Ovary (tissue), 9 donors: ENCODE data around the gene GPR3. TPM values are rescaled to one million over a fixed set of nuclear protein-coding genes. Genes with fewer than 3 reads are reported as not detected.

ENCODE experiments used
- DNase-seq, 5 donors: peaks; one replicate each; pipeline ENCODE4 v3.0.0-alpha.2; 2019 to 2020
- H3K27ac ChIP-seq, 2 donors: fragments of 200-600 bp; one replicate each; pipeline versions ENCODE4 v1.5.1 to v1.8.0; 2019 to 2022
- H3K27me3 ChIP-seq: fragments of 200-600 bp; one replicate; pipeline ENCODE4 v1.8.0; 2022
- H3K36me3 ChIP-seq: fragments of 200-600 bp; sonication (generic); one replicate; pipeline ENCODE4 v1.5.1; 2019
- H3K4me1 ChIP-seq: one replicate; pipeline ENCODE4 v1.8.1; 2013; ENCODE audit warnings: mild to moderate bottlenecking, moderate library complexity; ENCODE audit not compliant: insufficient read depth
- H3K4me3 ChIP-seq: fragments of 200-600 bp; sonication (generic); one replicate; pipeline ENCODE4 v1.5.1; 2017
- H3K9me3 ChIP-seq, 2 donors: fragments of 200-600 bp in 1 of 2; sonication (generic) in 1 of 2; one replicate each; pipeline versions ENCODE4 v1.5.1 to v1.8.1; 2013 to 2019; ENCODE audit warnings: mild to moderate bottlenecking in 1 of 2, moderate library complexity in 1 of 2
- CTCF ChIP-seq, 3 donors: fragments of 450-650 bp in 2 of 3; fragments of 200-600 bp in 1 of 3; IDR thresholded peaks; one replicate each; pipeline versions ENCODE4 v1.5.1 to v1.8.0; 2016 to 2022; ENCODE audit warnings: antibody characterized with exemption in 3 of 3, mild to moderate bottlenecking in 1 of 3
- EP300 ChIP-seq: sonication (generic); formaldehyde crosslinking; IDR thresholded peaks from one replicate; pipeline ENCODE4 v1.6.1; 2017; ENCODE audit warnings: antibody characterized with exemption
- POLR2A ChIP-seq: fragments of 450-650 bp; IDR thresholded peaks from one replicate; pipeline ENCODE4 v1.6.1; 2017; ENCODE audit warnings: antibody characterized with exemption, mild to moderate bottlenecking, moderate library complexity
- WGBS, 3 donors: extraction: QIAGEN DNeasy Blood & Tissue Kit in 1 of 3; methylation state at CpG; one replicate each; pipeline versions ENCODE4 v1.1.5 to v1.1.7; 2013 to 2017; 5-methylcytosine and 5-hydroxymethylcytosine counted together
- intact Hi-C, 4 donors: fragments of 100-400 bp; cut with DNase I; formaldehyde crosslinking; loops; one replicate each; pipeline versions ENCODE4 v1.11.0 to v1.15.1; 2022 to 2023
- polyA plus RNA-seq, 2 donors: library from polyadenylated mRNA; stranded (reverse); fragments of 200-250 nt in 1 of 2; fragments of 350-450 nt in 1 of 2; fragmentation: Illumina TruSeq in 1 of 2; extraction: RNeasy Lipid Tissue Mini Kit (QIAGEN cat#74804) in 1 of 2; gene quantifications; one replicate each; pipeline ENCODE4 v1.2.3, GENCODE V29; 2013 to 2014
- total RNA-seq, 7 donors: library from RNA; depleted of rRNA in 2 of 7; stranded (reverse); fragments of >200 nt in 2 of 7; fragmentation: NEBNext Ultra II Directional in 3 of 7; extraction: Animal tissue kit (Norgen Biotek cat#: 25700) in 3 of 7; gene quantifications; one replicate each; pipeline versions ENCODE4 v1.1.0 to v1.2.4, GENCODE V29; 2016 to 2023
- donor health status: DM: no; HTN: no; CAD: no; lungs with moderate emphysema.
- donor health status: DM: no; HTN: no; CAD: no.
- donor health status: Bipolar disorder and iron deficiency.
- donor health status: DM: yes; HTN: yes; CAD: no.
- donor health status: DM: no; HTN: no; CAD: no.
- donor health status: DM: yes; HTN: yes; CAD: no.

Gene GPR3
- total and polyA plus RNA-seq, 9 donors, result 0.12 to 0.87 (median 0.30) TPM; not detected in 1

GRCh38 chr1:27361044-27361402, 31.4 kb upstream of the GPR3 start:
- H3K9me3 ChIP-seq, result no peaks in the 10 kb centered on the region
- H3K4me3 ChIP-seq, result no peak overlapping the region
- H3K36me3 ChIP-seq, result no peaks in the 10 kb centered on the region
- 86 to 93% (median 87%) methylated on average over 20 to 21 of the region's 21 CpGs for WGBS, 3 donors
- no peak for DNase-seq
- TF ChIP-seq CTCF (IDR thresholded peaks at IDR 0.05) (no peak), EP300 (no peak), POLR2A (no peak)
- intact Hi-C loops, result no loop called here
- H3K4me1 ChIP-seq, result peaks cover 7% of the 10 kb centered on the region
- no peak overlapping the region for H3K27ac ChIP-seq
- no peaks in the 10 kb centered on the region for H3K27me3 ChIP-seq

- no peak for TF ChIP-seq EP300
- no peak for TF ChIP-seq CTCF (IDR thresholded peaks at IDR 0.05)
- no peak for TF ChIP-seq POLR2A
- no peak for DNase-seq
- peaks cover 7% of the 10 kb centered on the region for H3K4me1 ChIP-seq
- H3K4me3 ChIP-seq, result no peak overlapping the region
- WGBS, 3 donors, result 86 to 93% (median 93%) methylated on average over 8 of the region's 8 CpGs
- no peaks in the 10 kb centered on the region for H3K36me3 ChIP-seq
- H3K9me3 ChIP-seq, result no peaks in the 10 kb centered on the region
- no peak overlapping the region for H3K27ac ChIP-seq
- H3K27me3 ChIP-seq, result no peaks in the 10 kb centered on the region
- intact Hi-C loops, result no loop called here
These were observed 30.9 kb upstream of the GPR3 start for GRCh38 chr1:27361553-27361952.

- 87 to 91% (median 88%) methylated on average over 23 to 26 of the region's 26 CpGs for WGBS, 3 donors
- H3K27me3 ChIP-seq, result no peaks in the 10 kb centered on the region
- TF ChIP-seq POLR2A (no peak), CTCF (IDR thresholded peaks at IDR 0.05) (no peak), EP300 (no peak)
- peak in 1 of 5 donors; percentile 34 for DNase-seq
- no peaks in the 10 kb centered on the region for H3K9me3 ChIP-seq
- no peak overlapping the region for H3K4me3 ChIP-seq
- intact Hi-C loops, result no loop called here
- H3K27ac ChIP-seq, result no peak overlapping the region
- no peaks in the 10 kb centered on the region for H3K36me3 ChIP-seq
- H3K4me1 ChIP-seq, result peaks cover 7% of the 10 kb centered on the region
These were observed 28.4 kb upstream of the GPR3 start for GRCh38 chr1:27363766-27364695.

- peaks cover 7% of the 10 kb centered on the region for H3K4me1 ChIP-seq
- 75 to 84% (median 78%) methylated on average over 11 of the region's 11 CpGs for whole genome bisulfite sequencing, 3 donors
- no peaks in the 10 kb centered on the region for H3K9me3 ChIP-seq
- intact Hi-C loops, result no loop called here
- no peak for TF ChIP-seq POLR2A
- H3K4me3 ChIP-seq, result peak overlapping the region; percentile 89
- no peaks in the 10 kb centered on the region for H3K36me3 ChIP-seq
- peak in 1 of 5 donors; percentile 46 for DNase-seq
- no peaks in the 10 kb centered on the region for H3K27me3 ChIP-seq
- peak overlapping the region in 1 of 2 donors; percentile 91 for H3K27ac ChIP-seq
These were observed 27.6 kb upstream of the GPR3 start for GRCh38 chr1:27364696-27365371.
